ENCODE measurements around the gene IQCK.

IQCK gene

GRCh38 chr16:19767497-19767896 is 49.4 kb downstream of the IQCK start:
- Histone ChIP-seq H3K9me3 (ENCODE audit: insufficient read depth, low read depth, low read length) (peaks cover 5% of the 10 kb centered on the region; the same call in 1 of the 2 replicates), H3K4me1 (ENCODE audit: insufficient read depth, low read length) (peaks cover 6% of the 10 kb centered on the region; the same call in 1 of the 2 replicates), H3K27ac (ENCODE audit: low read length) (no peak overlapping the region), H3K9ac (ENCODE audit: low read depth, low read length) (no peak overlapping the region), H3K36me3 (ENCODE audit: insufficient read depth, low read depth, low read length) (no peaks in the 10 kb centered on the region), H3K27me3 (ENCODE audit: insufficient read depth, low read length) (no peaks in the 10 kb centered on the region), H3K4me3 (ENCODE audit: low read length) (no peak overlapping the region)

DNA sequence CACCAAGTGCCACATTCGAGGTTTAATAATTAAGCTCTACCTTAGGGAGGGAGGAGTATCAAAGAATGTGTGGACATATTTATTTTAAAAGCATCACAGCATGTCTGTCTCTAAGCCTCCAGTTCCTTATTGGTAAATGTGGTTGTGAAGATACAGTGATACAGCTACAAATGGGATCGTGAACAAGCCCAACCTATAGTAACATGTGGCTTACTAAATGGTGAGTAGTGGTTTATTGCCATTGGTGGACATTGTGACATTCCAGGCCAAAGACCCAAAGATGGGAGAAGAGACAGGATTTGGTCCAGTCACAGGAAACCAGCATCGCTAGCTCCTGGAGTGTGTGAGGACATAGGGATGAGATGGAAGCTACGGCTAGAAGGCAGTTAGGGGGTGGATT is 51.2 kb downstream of the IQCK start:
- Histone ChIP-seq H3K27me3 (ENCODE audit: insufficient read depth, low read length) (no peaks in the 10 kb centered on the region), H3K27ac (ENCODE audit: low read length) (no peak overlapping the region), H3K4me1 (ENCODE audit: insufficient read depth, low read length) (peaks cover 6% of the 10 kb centered on the region; the same call in 1 of the 2 replicates), H3K9ac (ENCODE audit: low read depth, low read length) (no peak overlapping the region), H3K36me3 (ENCODE audit: insufficient read depth, low read depth, low read length) (no peaks in the 10 kb centered on the region), H3K9me3 (ENCODE audit: insufficient read depth, low read depth, low read length) (peaks cover 5% of the 10 kb centered on the region; the same call in 1 of the 2 replicates), H3K4me3 (ENCODE audit: low read length) (no peak overlapping the region)

DNA sequence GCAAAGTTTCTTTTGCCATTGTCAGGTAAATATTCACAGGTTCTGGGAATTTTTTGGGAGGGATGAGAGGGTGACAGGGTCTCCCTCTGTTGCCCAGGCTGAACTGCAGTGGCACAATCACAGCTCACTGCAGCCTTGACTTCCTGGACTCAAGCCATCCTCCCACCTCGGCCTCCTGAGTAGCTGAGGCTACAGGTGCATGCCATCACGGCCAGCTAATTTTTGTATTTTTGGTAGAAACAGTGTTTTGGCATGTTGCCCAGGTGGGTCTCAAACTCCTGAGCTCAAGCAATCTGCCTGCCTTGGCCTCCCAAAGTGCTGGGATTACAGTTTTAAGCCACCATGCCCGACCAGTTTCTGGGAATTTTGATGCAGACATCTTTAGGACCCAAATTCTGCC is 53.0 kb downstream of the IQCK start:
- Histone ChIP-seq H3K27ac (ENCODE audit: low read length) (no peak overlapping the region), H3K9ac (ENCODE audit: low read depth, low read length) (no peak overlapping the region), H3K4me1 (ENCODE audit: insufficient read depth, low read length) (peaks cover 4% of the 10 kb centered on the region; the same call in 1 of the 2 replicates), H3K4me3 (ENCODE audit: low read length) (no peak overlapping the region), H3K36me3 (ENCODE audit: insufficient read depth, low read depth, low read length) (no peaks in the 10 kb centered on the region), H3K9me3 (ENCODE audit: insufficient read depth, low read depth, low read length) (peaks cover 5% of the 10 kb centered on the region; the same call in 1 of the 2 replicates), H3K27me3 (ENCODE audit: insufficient read depth, low read length) (no peaks in the 10 kb centered on the region)

DNA sequence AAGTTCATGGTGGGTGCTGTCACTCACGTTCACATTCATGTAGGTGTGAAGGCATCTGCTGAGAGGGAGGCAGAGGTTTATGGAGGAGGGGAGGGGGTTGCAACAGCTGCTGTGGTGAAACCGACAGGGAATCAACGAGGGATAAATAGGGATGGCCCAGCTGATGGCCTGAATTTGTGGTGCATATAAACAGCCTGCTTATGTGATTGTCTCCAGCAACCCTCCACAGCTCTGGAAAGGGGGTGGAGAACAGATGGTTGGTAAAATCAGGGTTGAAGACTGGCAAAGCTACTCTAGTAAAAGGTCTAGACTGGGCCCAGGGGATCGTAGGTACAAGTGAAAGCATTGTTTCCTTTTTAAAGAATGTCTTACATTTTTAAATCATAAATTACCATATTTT is 53.7 kb downstream of the IQCK start:
- H3K36me3 ChIP-seq (ENCODE audit: insufficient read depth, low read depth, low read length) = no peaks in the 10 kb centered on the region
- H3K4me1 ChIP-seq (ENCODE audit: insufficient read depth, low read length) = no peaks in the 10 kb centered on the region; the same call in 1 of the 2 replicates

GRCh38 chr16:19774024-19774423 is 56.0 kb downstream of the IQCK start:
- H3K9me3 ChIP-seq (ENCODE audit: insufficient read depth, low read depth, low read length) = peaks cover 5% of the 10 kb centered on the region; the same call in 1 of the 2 replicates
- no peaks in the 10 kb centered on the region for H3K27me3 ChIP-seq (ENCODE audit: insufficient read depth, low read length)
- H3K36me3 ChIP-seq (ENCODE audit: insufficient read depth, low read depth, low read length) = no peaks in the 10 kb centered on the region
- H3K9ac ChIP-seq (ENCODE audit: low read depth, low read length) = no peak overlapping the region
- H3K27ac ChIP-seq (ENCODE audit: low read length) = no peak overlapping the region
- no peaks in the 10 kb centered on the region; the same call in 1 of the 2 replicates for H3K4me1 ChIP-seq (ENCODE audit: insufficient read depth, low read length)
- no peak overlapping the region for H3K4me3 ChIP-seq (ENCODE audit: low read length)

More for the DNA sequence above, 53.7 kb downstream of the IQCK start:
- no peak overlapping the region for H3K9ac ChIP-seq (ENCODE audit: low read depth, low read length)
- H3K4me3 ChIP-seq (ENCODE audit: low read length) = no peak overlapping the region
- no peak overlapping the region for H3K27ac ChIP-seq (ENCODE audit: low read length)
- H3K27me3 ChIP-seq (ENCODE audit: insufficient read depth, low read length) = no peaks in the 10 kb centered on the region
- H3K9me3 ChIP-seq (ENCODE audit: insufficient read depth, low read depth, low read length) = peaks cover 5% of the 10 kb centered on the region; the same call in 1 of the 2 replicates

DNA sequence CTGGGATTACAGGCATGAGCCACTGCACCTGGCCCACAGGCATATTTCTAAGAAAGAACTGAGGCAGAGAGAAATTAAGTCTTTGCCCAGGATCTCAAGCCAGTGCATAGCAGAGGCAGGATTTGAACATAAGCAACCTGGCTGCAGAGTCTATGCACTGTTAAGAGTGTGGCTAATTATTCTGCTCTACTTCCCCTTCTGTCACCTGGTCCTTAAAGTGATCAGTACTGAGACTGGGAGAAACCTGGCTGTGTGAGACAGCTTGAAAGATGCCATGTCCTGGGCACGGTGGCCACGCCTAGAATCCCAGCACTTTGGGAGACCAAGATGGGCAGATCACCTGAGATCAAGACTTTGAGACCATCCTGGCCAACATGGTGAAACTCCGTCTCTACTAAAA is 58.1 kb downstream of the IQCK start:
- Histone ChIP-seq H3K9me3 (ENCODE audit: insufficient read depth, low read depth, low read length) (no peaks in the 10 kb centered on the region), H3K27me3 (ENCODE audit: insufficient read depth, low read length) (no peaks in the 10 kb centered on the region), H3K36me3 (ENCODE audit: insufficient read depth, low read depth, low read length) (no peaks in the 10 kb centered on the region), H3K4me1 (ENCODE audit: insufficient read depth, low read length) (no peaks in the 10 kb centered on the region; the same call in 1 of the 2 replicates), H3K4me3 (ENCODE audit: low read length) (no peak overlapping the region), H3K9ac (ENCODE audit: low read depth, low read length) (no peak overlapping the region), H3K27ac (ENCODE audit: low read length) (no peak overlapping the region)

DNA sequence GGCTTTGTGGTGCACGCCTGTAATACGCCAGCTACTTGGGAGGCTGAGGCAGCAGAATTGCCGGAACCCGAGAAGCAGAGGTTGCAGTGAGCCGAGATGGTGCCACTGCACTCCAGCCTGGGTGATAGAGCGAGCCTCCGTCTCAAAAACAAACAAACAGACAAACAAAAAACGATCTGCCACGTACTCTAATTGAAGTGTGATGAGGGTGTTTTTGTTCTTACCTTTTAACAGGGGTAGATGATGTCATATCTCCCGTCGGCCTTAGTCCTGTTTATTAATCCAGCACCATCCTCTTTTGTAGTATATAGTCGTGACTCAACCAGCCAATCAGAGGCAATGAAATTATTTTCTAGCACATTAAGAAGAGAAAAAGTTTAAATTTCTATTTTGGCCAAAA is 58.5 kb downstream of the IQCK start:
- no peaks in the 10 kb centered on the region for H3K9me3 ChIP-seq (ENCODE audit: insufficient read depth, low read depth, low read length)
- H3K27ac ChIP-seq (ENCODE audit: low read length) = no peak overlapping the region
- H3K4me1 ChIP-seq (ENCODE audit: insufficient read depth, low read length) = no peaks in the 10 kb centered on the region; the same call in 1 of the 2 replicates
- no peaks in the 10 kb centered on the region for H3K27me3 ChIP-seq (ENCODE audit: insufficient read depth, low read length)
- H3K9ac ChIP-seq (ENCODE audit: low read depth, low read length) = no peak overlapping the region
- no peak overlapping the region for H3K4me3 ChIP-seq (ENCODE audit: low read length)
- no peaks in the 10 kb centered on the region for H3K36me3 ChIP-seq (ENCODE audit: insufficient read depth, low read depth, low read length)

- H3K9ac ChIP-seq (ENCODE audit: low read depth, low read length) = no peak overlapping the region
- H3K36me3 ChIP-seq (ENCODE audit: insufficient read depth, low read depth, low read length) = no peaks in the 10 kb centered on the region
- H3K4me1 ChIP-seq (ENCODE audit: insufficient read depth, low read length) = no peaks in the 10 kb centered on the region
- no peaks in the 10 kb centered on the region for H3K27me3 ChIP-seq (ENCODE audit: insufficient read depth, low read length)
- H3K9me3 ChIP-seq (ENCODE audit: insufficient read depth, low read depth, low read length) = no peaks in the 10 kb centered on the region
- H3K27ac ChIP-seq (ENCODE audit: low read length) = no peak overlapping the region
- H3K4me3 ChIP-seq (ENCODE audit: low read length) = no peak overlapping the region
Observed at GRCh38 chr16:19780321-19780720, 62.2 kb downstream of the IQCK start.

- Histone ChIP-seq H3K36me3 (ENCODE audit: insufficient read depth, low read depth, low read length) (no peaks in the 10 kb centered on the region), H3K4me1 (ENCODE audit: insufficient read depth, low read length) (peaks cover 5% of the 10 kb centered on the region; the same call in 1 of the 2 replicates), H3K27ac (ENCODE audit: low read length) (no peak overlapping the region), H3K27me3 (ENCODE audit: insufficient read depth, low read length) (no peaks in the 10 kb centered on the region), H3K9me3 (ENCODE audit: insufficient read depth, low read depth, low read length) (no peaks in the 10 kb centered on the region), H3K4me3 (ENCODE audit: low read length) (no peak overlapping the region), H3K9ac (ENCODE audit: low read depth, low read length) (no peak overlapping the region)
Observed at GRCh38 chr16:19781226-19781625, 63.2 kb downstream of the IQCK start.

DNA sequence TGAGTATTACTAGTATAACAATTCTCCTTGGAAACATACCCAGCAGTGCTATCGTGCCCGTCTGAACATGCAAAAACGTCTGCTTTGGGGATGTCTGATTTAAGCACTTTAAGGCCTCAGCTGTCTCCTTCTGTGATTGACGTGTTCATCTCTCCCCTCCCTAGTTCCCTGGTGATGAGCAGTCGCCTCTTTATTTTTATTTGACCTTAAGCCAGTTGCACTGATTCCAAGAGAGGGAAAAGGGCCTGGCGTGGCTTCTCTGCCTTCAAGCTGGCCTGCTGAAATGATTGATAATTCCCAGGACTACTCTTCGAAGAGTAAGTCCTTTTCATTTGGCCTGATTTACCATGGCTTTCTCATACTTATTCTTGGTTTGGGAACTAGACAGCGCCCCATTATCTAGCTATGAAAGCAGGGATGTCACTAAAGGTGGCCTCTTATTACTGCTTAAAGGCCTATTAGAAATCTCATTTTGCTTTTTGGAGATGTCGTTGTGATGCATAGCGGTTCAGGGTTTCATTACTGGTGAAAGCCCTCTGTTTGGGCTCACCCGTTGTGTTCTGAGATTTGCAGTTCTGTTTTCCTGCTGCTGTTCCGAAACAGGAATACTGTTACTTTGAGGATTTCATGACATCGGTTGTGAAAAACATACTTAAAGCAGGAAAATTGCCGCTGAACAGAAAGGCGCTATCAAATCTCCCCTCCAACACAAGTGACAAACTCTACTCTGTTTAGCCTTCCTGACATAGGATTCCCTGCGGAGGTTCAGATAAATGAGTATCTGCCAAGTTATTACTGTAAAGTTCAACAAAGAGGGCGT is 65.5 kb downstream of the IQCK start:
- H3K27me3 ChIP-seq (ENCODE audit: insufficient read depth, low read length) = no peaks in the 10 kb centered on the region
- no peaks in the 10 kb centered on the region for H3K36me3 ChIP-seq (ENCODE audit: insufficient read depth, low read depth, low read length)
- no peak overlapping the region for H3K4me3 ChIP-seq (ENCODE audit: low read length)
- H3K4me1 ChIP-seq (ENCODE audit: insufficient read depth, low read length) = peaks cover 5% of the 10 kb centered on the region; the same call in 1 of the 2 replicates
- no peaks in the 10 kb centered on the region for H3K9me3 ChIP-seq (ENCODE audit: insufficient read depth, low read depth, low read length)
- H3K27ac ChIP-seq (ENCODE audit: low read length) = no peak overlapping the region
- H3K9ac ChIP-seq (ENCODE audit: low read depth, low read length) = no peak overlapping the region

- Histone ChIP-seq H3K27me3 (ENCODE audit: insufficient read depth, low read length) (no peaks in the 10 kb centered on the region), H3K27ac (ENCODE audit: low read length) (no peak overlapping the region), H3K9ac (ENCODE audit: low read depth, low read length) (no peak overlapping the region), H3K4me1 (ENCODE audit: insufficient read depth, low read length) (peaks cover 5% of the 10 kb centered on the region; the same call in 1 of the 2 replicates), H3K4me3 (ENCODE audit: low read length) (no peak overlapping the region), H3K36me3 (ENCODE audit: insufficient read depth, low read depth, low read length) (no peaks in the 10 kb centered on the region), H3K9me3 (ENCODE audit: insufficient read depth, low read depth, low read length) (no peaks in the 10 kb centered on the region)
Observed at GRCh38 chr16:19784183-19784736, 66.2 kb downstream of the IQCK start.

DNA sequence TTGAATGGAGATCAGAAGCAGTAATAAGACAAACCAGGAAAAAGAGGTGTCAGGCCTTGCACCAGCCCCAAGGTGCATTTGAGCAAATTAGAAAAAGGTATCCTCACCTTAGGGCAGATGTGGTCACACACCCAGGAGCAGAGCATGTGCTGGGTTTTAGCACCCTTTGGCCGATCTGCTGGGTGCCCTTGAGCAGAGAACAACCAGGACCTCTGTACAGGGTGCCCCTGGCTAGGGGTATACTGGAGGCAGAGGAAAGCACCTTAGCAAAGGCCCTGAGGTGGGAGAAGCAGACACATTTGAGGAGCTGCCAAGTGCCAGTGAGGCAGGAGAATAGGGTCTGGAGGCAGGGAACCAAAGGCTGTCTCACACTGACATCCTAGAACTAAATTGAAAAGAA is 67.0 kb downstream of the IQCK start:
- H3K27ac ChIP-seq (ENCODE audit: low read length) = no peak overlapping the region
- no peaks in the 10 kb centered on the region for H3K27me3 ChIP-seq (ENCODE audit: insufficient read depth, low read length)
- no peak overlapping the region for H3K4me3 ChIP-seq (ENCODE audit: low read length)

More for the DNA sequence above, 67.0 kb downstream of the IQCK start:
- Histone ChIP-seq H3K4me1 (ENCODE audit: insufficient read depth, low read length) (peaks cover 5% of the 10 kb centered on the region; the same call in 1 of the 2 replicates), H3K9ac (ENCODE audit: low read depth, low read length) (no peak overlapping the region), H3K9me3 (ENCODE audit: insufficient read depth, low read depth, low read length) (no peaks in the 10 kb centered on the region), H3K36me3 (ENCODE audit: insufficient read depth, low read depth, low read length) (no peaks in the 10 kb centered on the region)
